ENCODE data around the gene FAM163B. TPM values are rescaled to one million over a fixed set of nuclear protein-coding genes. Genes with fewer than 3 reads are reported as not detected.

The FAM163B gene
- total and polyA plus RNA-seq, 2 of the 8 experiments (the other 6 are each of a cell fraction or from before 2014, with no cell fraction given): 0.63 to 1.0 TPM

DNA sequence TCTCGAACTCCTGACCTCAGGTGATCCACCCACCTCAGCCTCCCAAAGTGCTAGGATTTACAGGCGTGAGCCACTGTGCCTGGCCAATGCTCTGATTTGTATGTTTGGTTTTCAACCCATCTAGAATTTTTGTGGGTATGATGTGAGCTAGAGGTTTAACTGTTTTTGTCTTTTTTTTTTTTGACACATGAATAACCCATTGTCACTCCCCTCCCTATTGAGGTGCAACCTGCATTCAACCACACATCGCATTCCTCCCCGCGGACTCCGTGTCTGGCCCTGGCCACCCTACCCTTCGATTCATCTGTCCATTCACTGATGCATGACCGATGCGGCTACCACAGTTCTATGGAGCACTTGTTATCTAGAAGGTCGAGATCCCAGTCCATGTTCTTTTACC lies 9.5 kb upstream of the FAM163B start (continued):
- no peak for TF ChIP-seq POU5F1 (IDR thresholded peaks at IDR 0.05; ENCODE audit: low read depth, low read length)
- no peak for TF ChIP-seq JUND (IDR thresholded peaks at IDR 0.05; ENCODE audit: low read length)
- TF ChIP-seq TBP (IDR thresholded peaks at IDR 0.05; ENCODE audit: low read depth, low read length): no peak
- no peak for TF ChIP-seq CHD2 (IDR thresholded peaks at IDR 0.05; ENCODE audit: low read length)
- TF ChIP-seq CHD1 (IDR thresholded peaks at IDR 0.05; ENCODE audit: low read depth, low read length): no peak
- no peak for TF ChIP-seq RXRA (IDR thresholded peaks at IDR 0.05; ENCODE audit: insufficient read depth, low read depth, low read length)
- no peak for TF ChIP-seq RFX5 (IDR thresholded peaks at IDR 0.05; ENCODE audit: borderline replicate concordance, low read depth, low read length)
- no peak for TF ChIP-seq EGR1 (IDR thresholded peaks at IDR 0.05; ENCODE audit: borderline replicate concordance, low read depth, low read length)
- no peak for TF ChIP-seq RAD21 (IDR thresholded peaks at IDR 0.05 in 1 of 2, conservative IDR thresholded peaks at IDR 0.05 in 1 of 2; ENCODE audit: low read depth in 2 of 2, low read length in 2 of 2)
- no peak for TF ChIP-seq RBBP5 (IDR thresholded peaks at IDR 0.05; ENCODE audit: borderline replicate concordance, low read depth, low read length)

Measured in H1 (cell line).